Measurements from ENCODE around the gene IL19.

DNA sequence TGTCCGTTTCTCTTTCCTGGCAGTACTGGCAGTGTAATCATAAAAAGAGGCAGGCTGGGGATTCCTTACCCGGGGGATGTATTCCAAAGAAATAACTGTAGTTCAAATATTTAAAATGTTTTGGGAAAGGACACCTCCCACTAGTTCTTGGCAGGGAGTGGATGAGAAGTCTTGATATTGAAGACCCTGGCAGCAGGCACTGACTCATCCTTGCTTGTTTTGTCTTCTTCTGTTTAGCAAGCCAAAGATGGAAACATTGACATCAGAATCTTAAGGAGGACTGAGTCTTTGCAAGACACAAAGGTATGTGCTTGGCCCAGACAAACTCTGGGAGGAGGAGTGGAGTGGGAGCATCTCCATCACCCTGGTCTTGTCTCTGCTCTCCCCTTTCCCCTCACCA is 95.5 kb downstream of the IL19 start:
- TF ChIP-seq POLR2A (IDR thresholded peaks at IDR 0.05; ENCODE audit: insufficient read depth in 1 of 2, low read depth in 2 of 2, low read length in 2 of 2) (no peak), ZKSCAN1 (IDR thresholded peaks at IDR 0.05; ENCODE audit: low read length) (no peak)
